PC-3 (cell line): ENCODE data around the gene MTCL1. TPM values are rescaled to one million over a fixed set of nuclear protein-coding genes. Genes with fewer than 3 reads are reported as not detected.

Source experiments
- ATAC-seq: fragments of 200-7000 bp; cut with Tn5 transposase; 2 replicates; pipeline ENCODE4 v1.9.1; 2020; ENCODE audit warnings: mild to moderate bottlenecking, moderate library complexity
- BruUV-seq: library from RNA; stranded (reverse); fragments of 400-500 nt; replicated peaks from 2 replicates; lab custom pipeline; 2021; lab: Mats Ljungman, UMichigan
- CTCF ChIA-PET: fragments of 300-600 bp; sonication (Branson Sonifier 250); formaldehyde crosslinking; loops from one replicate; lab custom pipeline; 2022; ENCODE audit warnings: antibody characterized with exemption; lab: Charles Lee
- POLR2A ChIA-PET: fragments of 300-600 bp; sonication (Branson Sonifier 250); formaldehyde crosslinking; loops from one replicate; lab custom pipeline; 2022; ENCODE audit warnings: antibody characterized with exemption; ENCODE audit not compliant: unreplicated experiment; lab: Charles Lee
- DNase-seq: peaks from one replicate; pipeline ENCODE4 v3.0.0-alpha.2; 2015
- H2AFZ ChIP-seq: fragments of 300-600 bp; sonication (generic); 2 replicates; pipeline ENCODE4 v1.6.0; 2016; ENCODE audit warnings: antibody characterized with exemption, low read length
- H3F3A ChIP-seq: fragments of 300-600 bp; sonication (generic); one replicate; pipeline ENCODE4 v1.6.0; 2017; ENCODE audit warnings: antibody characterized with exemption, low read length, control low read depth, mild to moderate bottlenecking; ENCODE audit not compliant: unreplicated experiment
- H3K27ac ChIP-seq: fragments of 300-600 bp; sonication (generic); 2 replicates; pipeline ENCODE4 v1.5.1; 2016; ENCODE audit warnings: mild to moderate bottlenecking, low read length
- H3K27me3 ChIP-seq: fragments of 300-600 bp; sonication (generic); 2 replicates; pipeline ENCODE4 v1.6.1; 2016; ENCODE audit warnings: low read length, mixed read lengths
- H3K36me3 ChIP-seq: fragments of 300-600 bp; sonication (generic); 2 replicates; pipeline ENCODE4 v1.6.1; 2016; ENCODE audit warnings: low read depth, mixed run types, low read length, mixed read lengths
- H3K4me1 ChIP-seq: fragments of 300-600 bp; sonication (generic); 2 replicates; pipeline ENCODE4 v1.5.1; 2016; ENCODE audit warnings: low read length; ENCODE audit not compliant: insufficient read depth
- H3K4me2 ChIP-seq: fragments of 300-600 bp; sonication (generic); 2 replicates; pipeline ENCODE4 v1.6.0; 2016; ENCODE audit warnings: low read length
- H3K4me3 ChIP-seq: fragments of 300-600 bp; sonication (generic); 2 replicates; pipeline ENCODE4 v1.5.1; 2016; ENCODE audit warnings: mild to moderate bottlenecking, low read length, mixed read lengths
- H3K79me2 ChIP-seq: fragments of 300-600 bp; sonication (generic); 2 replicates; pipeline ENCODE4 v1.6.1; 2017; ENCODE audit warnings: low read length, mixed read lengths
- H3K9ac ChIP-seq: fragments of 300-600 bp; sonication (generic); 2 replicates; pipeline ENCODE4 v1.6.0; 2016; ENCODE audit warnings: mild to moderate bottlenecking, low read length
- H3K9me2 ChIP-seq: fragments of 300-600 bp; sonication (generic); replicated peaks from 2 replicates; pipeline ENCODE4 v1.6.1; 2016; ENCODE audit warnings: mixed run types, low read length, mixed read lengths
- H3K9me3 ChIP-seq: fragments of 300-600 bp; sonication (generic); 2 replicates; pipeline ENCODE4 v1.6.1; 2016; ENCODE audit warnings: low read length, mixed read lengths
- H4K20me1 ChIP-seq: fragments of 300-600 bp; sonication (generic); 2 replicates; pipeline ENCODE4 v1.6.1; 2016; ENCODE audit warnings: low read length, mixed read lengths
- EZH2 ChIP-seq: fragments of 300-600 bp; sonication (generic); IDR thresholded peaks from one replicate; pipeline ENCODE4 v1.6.1; 2017; ENCODE audit warnings: antibody characterized with exemption, mild to moderate bottlenecking, low read length; ENCODE audit not compliant: unreplicated experiment
- EZH2phosphoT487 ChIP-seq: fragments of 300-600 bp; sonication (generic); IDR thresholded peaks from 2 replicates; pipeline ENCODE4 v1.6.1; 2018; ENCODE audit warnings: mild to moderate bottlenecking, antibody characterized with exemption, low read length, borderline replicate concordance
- intact Hi-C: fragments of 100-400 bp; cut with micrococcal nuclease; formaldehyde crosslinking; loops from 2 replicates; pipeline ENCODE4 v1.9.0; 2023
- total RNA-seq: library from RNA; depleted of rRNA; stranded (reverse); fragments of >200 nt; gene quantifications from 2 replicates; pipeline ENCODE4 v1.2.3, GENCODE V29; 2014
- TF ChIP-seq, protein P1 (sequence below): fragments of 300-600 bp; sonication (generic); conservative IDR thresholded peaks from 2 replicates; pipeline ENCODE4 v1.5.1; 2017; ENCODE audit warnings: antibody characterized with exemption, low read depth, mild to moderate bottlenecking, low read length

MTCL1 gene
- total RNA-seq, 1 experiment from 2014 or later, result 33.1 TPM

DNA sequence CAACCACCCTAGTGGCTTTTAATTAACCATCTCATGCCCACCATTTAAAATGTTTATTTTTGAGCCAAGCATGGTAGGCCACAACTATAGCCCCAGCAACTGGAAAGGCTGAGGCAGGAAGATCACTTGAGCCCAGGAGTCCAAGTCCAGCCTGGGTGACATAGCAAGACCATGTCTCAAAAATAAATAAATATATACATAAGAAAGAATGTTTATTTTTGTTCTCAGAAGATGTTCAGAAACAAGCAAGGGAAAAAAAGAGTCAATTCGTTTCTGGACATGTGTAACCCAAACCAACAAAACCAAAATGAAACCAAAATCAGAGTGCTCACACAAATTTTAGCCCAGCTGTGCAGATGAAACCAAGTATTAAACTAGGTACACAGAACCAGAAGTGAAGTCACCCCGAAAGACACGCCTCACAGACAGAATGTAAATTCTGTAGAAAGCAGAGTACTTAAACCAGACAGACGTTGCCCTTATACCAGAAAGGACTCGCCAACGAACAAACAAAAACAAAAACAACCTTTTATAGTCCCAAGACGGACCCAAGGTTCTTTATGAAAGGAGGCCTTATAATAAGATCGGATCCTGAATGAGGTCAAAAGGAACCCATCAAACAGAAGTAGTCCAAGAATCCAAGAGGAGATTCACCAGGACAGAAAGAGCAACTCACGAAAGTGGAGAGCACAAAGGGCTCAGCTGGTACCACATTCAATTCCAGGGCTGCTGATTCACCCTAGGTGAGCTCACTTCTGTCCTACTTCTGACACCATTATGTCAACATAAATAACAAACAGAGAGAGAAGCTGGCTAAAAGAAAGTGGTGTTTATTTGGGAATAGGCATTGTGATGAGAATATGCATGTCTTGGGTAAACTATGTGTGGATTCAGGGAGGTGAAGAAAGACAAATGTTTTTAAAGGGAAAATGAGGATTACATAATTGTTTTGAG, 31.8 kb upstream of the MTCL1 start:
- Histone ChIP-seq H2AFZ (0 out of 2 replicates have a peak overlapping the region, but pooled peaks have one; percentile 3), H3K4me3 (no peak overlapping the region), H3K27me3 (no peaks in the 10 kb centered on the region), H3K9me3 (no peaks in the 10 kb centered on the region), H3K79me2 (no peaks in the 10 kb centered on the region), H3K27ac (0 out of 2 replicates have a peak overlapping the region, but pooled peaks have one; percentile 0), H3K4me2 (peak overlapping the region; percentile 25), H4K20me1 (no peaks in the 10 kb centered on the region), H3K9me2 (no peaks in the 10 kb centered on the region), H3K4me1 (peaks cover 29% of the 10 kb centered on the region), H3K36me3 (no peaks in the 10 kb centered on the region), H3F3A (no peaks in the 10 kb centered on the region), H3K9ac (no peak overlapping the region)
- intact Hi-C loops, result no loop called here
- DNase-seq (peak; percentile 81), ATAC-seq (peak; percentile 88)
- ChIA-PET CTCF (interaction anchor here (0.6 kb wide), 1 partner anchor 33 kb away, joined by 3 read pairs; no protein-coding TSS in a partner anchor), POLR2A (no interaction called here)
- TF ChIP-seq, protein P1, sequence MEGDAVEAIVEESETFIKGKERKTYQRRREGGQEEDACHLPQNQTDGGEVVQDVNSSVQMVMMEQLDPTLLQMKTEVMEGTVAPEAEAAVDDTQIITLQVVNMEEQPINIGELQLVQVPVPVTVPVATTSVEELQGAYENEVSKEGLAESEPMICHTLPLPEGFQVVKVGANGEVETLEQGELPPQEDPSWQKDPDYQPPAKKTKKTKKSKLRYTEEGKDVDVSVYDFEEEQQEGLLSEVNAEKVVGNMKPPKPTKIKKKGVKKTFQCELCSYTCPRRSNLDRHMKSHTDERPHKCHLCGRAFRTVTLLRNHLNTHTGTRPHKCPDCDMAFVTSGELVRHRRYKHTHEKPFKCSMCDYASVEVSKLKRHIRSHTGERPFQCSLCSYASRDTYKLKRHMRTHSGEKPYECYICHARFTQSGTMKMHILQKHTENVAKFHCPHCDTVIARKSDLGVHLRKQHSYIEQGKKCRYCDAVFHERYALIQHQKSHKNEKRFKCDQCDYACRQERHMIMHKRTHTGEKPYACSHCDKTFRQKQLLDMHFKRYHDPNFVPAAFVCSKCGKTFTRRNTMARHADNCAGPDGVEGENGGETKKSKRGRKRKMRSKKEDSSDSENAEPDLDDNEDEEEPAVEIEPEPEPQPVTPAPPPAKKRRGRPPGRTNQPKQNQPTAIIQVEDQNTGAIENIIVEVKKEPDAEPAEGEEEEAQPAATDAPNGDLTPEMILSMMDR, result no peak
- TF ChIP-seq EZH2phosphoT487, result no peak
- no peak for TF ChIP-seq EZH2
- BruUV-seq, result no TSS peak

DNA sequence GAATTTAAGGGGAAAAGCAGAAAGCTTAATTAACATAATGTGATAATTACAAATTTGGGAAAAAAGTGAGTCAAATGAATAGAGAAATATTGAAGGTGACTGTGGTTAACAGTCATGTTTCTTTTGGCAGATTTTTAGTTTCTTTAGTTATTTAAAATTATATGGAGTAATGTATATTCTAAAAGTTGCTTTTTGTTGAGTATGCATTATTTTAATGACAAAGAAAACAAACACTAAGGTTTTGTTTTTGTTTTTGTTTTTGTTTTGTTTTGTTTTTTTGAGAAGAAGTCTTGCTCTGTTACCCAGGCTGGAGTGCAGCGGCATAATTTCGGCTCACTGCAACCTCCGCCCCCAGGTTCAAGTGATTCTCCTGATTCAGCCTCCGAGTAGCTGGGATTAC, 30.3 kb upstream of the MTCL1 start:
- peaks cover 18% of the 10 kb centered on the region for H3K4me1 ChIP-seq
- POLR2A ChIA-PET, result no interaction called here

More for the DNA sequence above, 30.3 kb upstream of the MTCL1 start:
- Histone ChIP-seq H3K9me2 (no peaks in the 10 kb centered on the region), H3K4me3 (no peak overlapping the region), H3K4me2 (no peak overlapping the region), H3F3A (no peaks in the 10 kb centered on the region), H3K36me3 (no peaks in the 10 kb centered on the region), H4K20me1 (no peaks in the 10 kb centered on the region), H3K9me3 (no peaks in the 10 kb centered on the region), H3K27ac (no peak overlapping the region), H3K9ac (no peak overlapping the region), H3K27me3 (no peaks in the 10 kb centered on the region), H3K79me2 (no peaks in the 10 kb centered on the region), H2AFZ (no peak overlapping the region)
- BruUV-seq, result no TSS peak
- ATAC-seq (no peak), DNase-seq (no peak)
- intact Hi-C loops, result no loop called here
- TF ChIP-seq, protein P1, result no peak
- no peak for TF ChIP-seq EZH2
- CTCF ChIA-PET, result no interaction called here
